Measurements from ENCODE around the gene DHRS4L2. TPM values are rescaled to one million over a fixed set of nuclear protein-coding genes. Genes with fewer than 3 reads are reported as not detected.

The DHRS4L2 gene
- total RNA-seq, 3 donors from 2014 or later, result 13.4 to 22.9 (median 16.8) TPM

- TF ChIP-seq POLR2A (IDR thresholded peaks at IDR 0.05) (no peak), POLR2AphosphoS5 (IDR thresholded peaks at IDR 0.05) (no peak)
- TF ChIP-seq, protein P1, sequence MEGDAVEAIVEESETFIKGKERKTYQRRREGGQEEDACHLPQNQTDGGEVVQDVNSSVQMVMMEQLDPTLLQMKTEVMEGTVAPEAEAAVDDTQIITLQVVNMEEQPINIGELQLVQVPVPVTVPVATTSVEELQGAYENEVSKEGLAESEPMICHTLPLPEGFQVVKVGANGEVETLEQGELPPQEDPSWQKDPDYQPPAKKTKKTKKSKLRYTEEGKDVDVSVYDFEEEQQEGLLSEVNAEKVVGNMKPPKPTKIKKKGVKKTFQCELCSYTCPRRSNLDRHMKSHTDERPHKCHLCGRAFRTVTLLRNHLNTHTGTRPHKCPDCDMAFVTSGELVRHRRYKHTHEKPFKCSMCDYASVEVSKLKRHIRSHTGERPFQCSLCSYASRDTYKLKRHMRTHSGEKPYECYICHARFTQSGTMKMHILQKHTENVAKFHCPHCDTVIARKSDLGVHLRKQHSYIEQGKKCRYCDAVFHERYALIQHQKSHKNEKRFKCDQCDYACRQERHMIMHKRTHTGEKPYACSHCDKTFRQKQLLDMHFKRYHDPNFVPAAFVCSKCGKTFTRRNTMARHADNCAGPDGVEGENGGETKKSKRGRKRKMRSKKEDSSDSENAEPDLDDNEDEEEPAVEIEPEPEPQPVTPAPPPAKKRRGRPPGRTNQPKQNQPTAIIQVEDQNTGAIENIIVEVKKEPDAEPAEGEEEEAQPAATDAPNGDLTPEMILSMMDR (IDR thresholded peaks at IDR 0.05), result no peak
- H3K27ac ChIP-seq, result no peak overlapping the region
- no peak for DNase-seq (ENCODE audit: low spot score in 2 of 2)
- no peaks in the 10 kb centered on the region for H3K27me3 ChIP-seq
- intact Hi-C loops (cut with DNase I; ENCODE audit: low total_unique reads), result no loop called here
- H3K4me1 ChIP-seq, result no peaks in the 10 kb centered on the region
- H3K36me3 ChIP-seq, result no peaks in the 10 kb centered on the region
- no peak overlapping the region for H3K4me3 ChIP-seq
- no peaks in the 10 kb centered on the region for H3K9me3 ChIP-seq
Observed at GRCh38 chr14:24054646-24055045, 65.9 kb downstream of the DHRS4L2 start.

Other genes with a start within 250 kb of the DHRS4L2 start
- 10 to 100 TPM; 38.4 to 48.8 (median 40.0) TPM for gene DHRS4, start 35.2 kb upstream of the DHRS4L2 start, total RNA-seq
- gene CARMIL3, start 63.1 kb downstream of the DHRS4L2 start, total RNA-seq, result under 1 TPM; 0.16 to 0.98 (median 0.73) TPM
- not detected for gene CPNE6, start 82.6 kb downstream of the DHRS4L2 start, total RNA-seq
- gene PCK2, start 105.4 kb downstream of the DHRS4L2 start, total RNA-seq, result 10 to 100 TPM; 20.5 to 51.5 (median 24.3) TPM
- 10 to 100 TPM; 78.6 to 81.6 (median 80.9) TPM for gene DCAF11, start 125.8 kb downstream of the DHRS4L2 start, total RNA-seq
- gene NRL, start 126.0 kb downstream of the DHRS4L2 start, total RNA-seq, result 1 to 10 TPM; 2.1 to 5.6 (median 2.5) TPM
- 1 to 10 TPM; 1.2 to 2.6 (median 1.6) TPM for gene FITM1, start 141.7 kb downstream of the DHRS4L2 start, total RNA-seq
- 100 to 1,000 TPM in 2 of 3 donors, 10 to 100 TPM in 1; 91.1 to 151 (median 135) TPM for gene PSME1, start 147.3 kb downstream of the DHRS4L2 start, total RNA-seq
- gene EMC9, start 152.7 kb downstream of the DHRS4L2 start, total RNA-seq, result 10 to 100 TPM; 13.4 to 19.0 (median 16.5) TPM
- gene PSME2, start 157.7 kb downstream of the DHRS4L2 start, total RNA-seq, result 10 to 100 TPM; 22.1 to 69.2 (median 62.1) TPM
- 10 to 100 TPM; 29.1 to 43.8 (median 41.0) TPM for gene RNF31, start 158.6 kb downstream of the DHRS4L2 start, total RNA-seq
- gene IRF9, start 172.3 kb downstream of the DHRS4L2 start, total RNA-seq, result 10 to 100 TPM; 44.6 to 76.0 (median 54.7) TPM
- 10 to 100 TPM in 1 of 3 donors, 1 to 10 TPM in 2; 2.9 to 10.2 (median 6.6) TPM for gene REC8, start 183.2 kb downstream of the DHRS4L2 start, total RNA-seq
- gene IPO4, start 199.9 kb downstream of the DHRS4L2 start, total RNA-seq, result 10 to 100 TPM; 17.0 to 41.6 (median 21.7) TPM
- 10 to 100 TPM; 52.3 to 75.7 (median 71.1) TPM for gene TM9SF1, start 206.5 kb downstream of the DHRS4L2 start, total RNA-seq
- 1 to 10 TPM in 1 of 3 donors, not detected in 2; 1.3 TPM for gene TSSK4, start 216.8 kb downstream of the DHRS4L2 start, total RNA-seq
- 10 to 100 TPM; 66.5 to 88.8 (median 85.0) TPM for gene CHMP4A, start 224.6 kb downstream of the DHRS4L2 start, total RNA-seq
- 10 to 100 TPM; 13.1 to 20.8 (median 17.1) TPM for gene MDP1, start 227.1 kb downstream of the DHRS4L2 start, total RNA-seq
- 100 to 1,000 TPM; 118 to 165 (median 150) TPM for gene NEDD8, start 243.4 kb downstream of the DHRS4L2 start, total RNA-seq
- gene GMPR2, start 244.0 kb downstream of the DHRS4L2 start, total RNA-seq, result 10 to 100 TPM; 59.3 to 74.6 (median 66.1) TPM